HepG2 (cell line): ENCODE measurements around the gene ARHGAP5. TPM values are rescaled to one million over a fixed set of nuclear protein-coding genes. Genes with fewer than 3 reads are reported as not detected.

Experiments used
- CBX5 ChIP-seq: sonication (generic); formaldehyde crosslinking; IDR thresholded peaks from 2 replicates; pipeline ENCODE4 v1.4.0; 2020; ENCODE audit warnings: missing genetic modification reagents, borderline replicate concordance
- HMGA1 ChIP-seq: sonication (generic); formaldehyde crosslinking; conservative IDR thresholded peaks from 2 replicates; pipeline ENCODE4 v1.4.0; 2020; ENCODE audit warnings: missing genetic modification reagents
- MAFF ChIP-seq: IDR thresholded peaks from 2 replicates; pipeline ENCODE4 v1.6.1; 2011; ENCODE audit warnings: low read depth, low read length, improper control_type of control experiment
- MAZ ChIP-seq, 2 experiments: sonication (generic) in 1 of 2; formaldehyde crosslinking in 1 of 2; IDR thresholded peaks; 2 replicates each; pipeline versions ENCODE4 v1.5.0 to v1.6.1; 2012 to 2020; ENCODE audit warnings: low read depth in 2 of 2, mild to moderate bottlenecking in 2 of 2, borderline replicate concordance in 1 of 2, improper control_type of control experiment in 1 of 2, low read length in 1 of 2, missing genetic modification reagents in 1 of 2, moderate library complexity in 1 of 2
- RCOR2 ChIP-seq: IDR thresholded peaks from 2 replicates; pipeline ENCODE4 v1.6.1; 2016; ENCODE audit warnings: missing biosample characterization, missing genetic modification reagents
- SMC3 ChIP-seq: IDR thresholded peaks from 2 replicates; pipeline ENCODE4 v1.6.1; 2011; ENCODE audit warnings: low read length, improper control_type of control experiment
- SP4 ChIP-seq: sonication (generic); formaldehyde crosslinking; IDR thresholded peaks from 2 replicates; pipeline ENCODE4 v1.8.1; 2023; ENCODE audit warnings: mild to moderate bottlenecking, missing genetic modification reagents
- ZBTB7A ChIP-seq: sonication (generic); formaldehyde crosslinking; IDR thresholded peaks from 2 replicates; pipeline ENCODE4 v1.8.0; 2022; ENCODE audit warnings: mild to moderate bottlenecking, missing genetic modification reagents
- ZNF263 ChIP-seq: sonication (generic); formaldehyde crosslinking; IDR thresholded peaks from 2 replicates; pipeline ENCODE4 v1.4.0; 2020; ENCODE audit warnings: missing genetic modification reagents
- ZNF451 ChIP-seq: sonication (generic); formaldehyde crosslinking; IDR thresholded peaks from 2 replicates; pipeline ENCODE4 v1.5.0; 2020; ENCODE audit warnings: mild to moderate bottlenecking, missing genetic modification reagents
- ZNF460 ChIP-seq: sonication (generic); formaldehyde crosslinking; IDR thresholded peaks from 2 replicates; pipeline ENCODE4 v1.5.1; 2020; ENCODE audit warnings: missing genetic modification reagents, mild to moderate bottlenecking, borderline replicate concordance
- ZNF614 ChIP-seq: IDR thresholded peaks from 2 replicates; pipeline ENCODE4 v1.6.1; 2018; ENCODE audit warnings: missing biosample characterization, missing genetic modification reagents, inconsistent platforms, borderline replicate concordance
- ZSCAN5A ChIP-seq: sonication (generic); formaldehyde crosslinking; IDR thresholded peaks from 2 replicates; pipeline ENCODE4 v1.8.0; 2022; ENCODE audit warnings: mild to moderate bottlenecking, missing genetic modification reagents, borderline replicate concordance
- polyA plus RNA-seq, 8 experiments: library from polyadenylated mRNA; depleted of rRNA in 3 of 8; stranded (reverse) in 7 of 8; unstranded in 1 of 8; fragments of >200 nt; fragmentation: Illumina TruSeq in 4 of 8; extraction: Trizol in 4 of 8; gene quantifications; 2 replicates each; pipeline versions ENCODE4 v1.2.1 to v1.2.3, GENCODE V29; 2011 to 2016; ENCODE audit warnings: low read depth in 4 of 8, missing spikeins in 1 of 8, mixed read lengths in 1 of 8; ENCODE audit not compliant: insufficient read depth in 1 of 8
- total RNA-seq, 5 experiments: library from RNA; depleted of rRNA; stranded (reverse); fragments of >200 nt; fragmentation: Illumina TruSeq; extraction: Trizol; gene quantifications; 2 replicates each; pipeline ENCODE4 v1.2.3, GENCODE V29; 2016; ENCODE audit warnings: low read depth in 1 of 5
- TF ChIP-seq, protein P1 (sequence below): sonication (generic); formaldehyde crosslinking; IDR thresholded peaks from 2 replicates; pipeline ENCODE4 v1.9.0; 2021; ENCODE audit warnings: missing genetic modification reagents, borderline replicate concordance
- TF ChIP-seq, protein P2 (sequence below): sonication (generic); formaldehyde crosslinking; IDR thresholded peaks from 2 replicates; pipeline ENCODE4 v1.5.1; 2020; ENCODE audit warnings: mild to moderate bottlenecking, missing genetic modification reagents, borderline replicate concordance

The ARHGAP5 gene
- total and polyA plus RNA-seq, 2 of the 13 experiments (the other 11 are each of a cell fraction or from before 2014, with no cell fraction given), result 33.7 to 144 TPM

DNA sequence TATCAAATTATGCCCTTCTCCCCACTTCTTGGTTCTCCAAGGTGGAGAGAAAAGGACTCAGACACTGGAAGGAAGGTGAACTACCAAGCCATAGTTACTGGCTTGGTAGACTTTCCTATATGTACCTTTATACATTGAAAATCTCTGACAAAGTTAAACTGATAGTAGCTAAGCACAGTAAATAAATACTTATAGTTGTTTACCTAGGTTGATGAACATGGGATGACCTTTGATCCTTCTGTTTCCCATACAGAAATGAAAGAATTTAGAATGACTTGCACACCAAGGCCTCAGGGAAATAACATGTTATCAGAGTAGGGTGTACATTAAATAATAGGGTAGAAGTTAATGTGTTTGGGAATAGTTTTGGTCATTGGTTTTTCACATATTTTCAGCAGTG lies 6.7 kb downstream of the ARHGAP5 start (continued):
- TF ChIP-seq ZSCAN5A, result no peak
- TF ChIP-seq SMC3, result no peak
- 0 out of 2 replicates have a peak, but pooled peaks have one; percentile 35 for TF ChIP-seq RCOR2
- TF ChIP-seq MAFF, result no peak
- TF ChIP-seq, protein P1, sequence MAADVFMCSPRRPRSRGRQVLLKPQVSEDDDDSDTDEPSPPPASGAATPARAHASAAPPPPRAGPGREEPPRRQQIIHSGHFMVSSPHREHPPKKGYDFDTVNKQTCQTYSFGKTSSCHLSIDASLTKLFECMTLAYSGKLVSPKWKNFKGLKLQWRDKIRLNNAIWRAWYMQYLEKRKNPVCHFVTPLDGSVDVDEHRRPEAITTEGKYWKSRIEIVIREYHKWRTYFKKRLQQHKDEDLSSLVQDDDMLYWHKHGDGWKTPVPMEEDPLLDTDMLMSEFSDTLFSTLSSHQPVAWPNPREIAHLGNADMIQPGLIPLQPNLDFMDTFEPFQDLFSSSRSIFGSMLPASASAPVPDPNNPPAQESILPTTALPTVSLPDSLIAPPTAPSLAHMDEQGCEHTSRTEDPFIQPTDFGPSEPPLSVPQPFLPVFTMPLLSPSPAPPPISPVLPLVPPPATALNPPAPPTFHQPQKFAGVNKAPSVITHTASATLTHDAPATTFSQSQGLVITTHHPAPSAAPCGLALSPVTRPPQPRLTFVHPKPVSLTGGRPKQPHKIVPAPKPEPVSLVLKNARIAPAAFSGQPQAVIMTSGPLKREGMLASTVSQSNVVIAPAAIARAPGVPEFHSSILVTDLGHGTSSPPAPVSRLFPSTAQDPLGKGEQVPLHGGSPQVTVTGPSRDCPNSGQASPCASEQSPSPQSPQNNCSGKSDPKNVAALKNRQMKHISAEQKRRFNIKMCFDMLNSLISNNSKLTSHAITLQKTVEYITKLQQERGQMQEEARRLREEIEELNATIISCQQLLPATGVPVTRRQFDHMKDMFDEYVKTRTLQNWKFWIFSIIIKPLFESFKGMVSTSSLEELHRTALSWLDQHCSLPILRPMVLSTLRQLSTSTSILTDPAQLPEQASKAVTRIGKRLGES (CRISPR knock-in tag), result no peak
- TF ChIP-seq ZNF451 (CRISPR knock-in tag), result no peak
- TF ChIP-seq HMGA1 (CRISPR knock-in tag), result no peak
- TF ChIP-seq ZNF263 (CRISPR knock-in tag), result no peak
- no peak for TF ChIP-seq MAZ (IDR thresholded peaks at IDR 0.05; ENCODE audit: borderline replicate concordance, low read depth, low read length)
- TF ChIP-seq MAZ (CRISPR knock-in tag; IDR thresholded peaks at IDR 0.05; ENCODE audit: low read depth), result no peak
- TF ChIP-seq ZBTB7A (CRISPR knock-in tag), result no peak
- TF ChIP-seq ZNF614 (CRISPR knock-in tag), result no peak; the same call in 1 of the 2 replicates
- TF ChIP-seq ZNF460 (CRISPR knock-in tag), result no peak
- TF ChIP-seq CBX5 (CRISPR knock-in tag), result no peak
- TF ChIP-seq, protein P2, sequence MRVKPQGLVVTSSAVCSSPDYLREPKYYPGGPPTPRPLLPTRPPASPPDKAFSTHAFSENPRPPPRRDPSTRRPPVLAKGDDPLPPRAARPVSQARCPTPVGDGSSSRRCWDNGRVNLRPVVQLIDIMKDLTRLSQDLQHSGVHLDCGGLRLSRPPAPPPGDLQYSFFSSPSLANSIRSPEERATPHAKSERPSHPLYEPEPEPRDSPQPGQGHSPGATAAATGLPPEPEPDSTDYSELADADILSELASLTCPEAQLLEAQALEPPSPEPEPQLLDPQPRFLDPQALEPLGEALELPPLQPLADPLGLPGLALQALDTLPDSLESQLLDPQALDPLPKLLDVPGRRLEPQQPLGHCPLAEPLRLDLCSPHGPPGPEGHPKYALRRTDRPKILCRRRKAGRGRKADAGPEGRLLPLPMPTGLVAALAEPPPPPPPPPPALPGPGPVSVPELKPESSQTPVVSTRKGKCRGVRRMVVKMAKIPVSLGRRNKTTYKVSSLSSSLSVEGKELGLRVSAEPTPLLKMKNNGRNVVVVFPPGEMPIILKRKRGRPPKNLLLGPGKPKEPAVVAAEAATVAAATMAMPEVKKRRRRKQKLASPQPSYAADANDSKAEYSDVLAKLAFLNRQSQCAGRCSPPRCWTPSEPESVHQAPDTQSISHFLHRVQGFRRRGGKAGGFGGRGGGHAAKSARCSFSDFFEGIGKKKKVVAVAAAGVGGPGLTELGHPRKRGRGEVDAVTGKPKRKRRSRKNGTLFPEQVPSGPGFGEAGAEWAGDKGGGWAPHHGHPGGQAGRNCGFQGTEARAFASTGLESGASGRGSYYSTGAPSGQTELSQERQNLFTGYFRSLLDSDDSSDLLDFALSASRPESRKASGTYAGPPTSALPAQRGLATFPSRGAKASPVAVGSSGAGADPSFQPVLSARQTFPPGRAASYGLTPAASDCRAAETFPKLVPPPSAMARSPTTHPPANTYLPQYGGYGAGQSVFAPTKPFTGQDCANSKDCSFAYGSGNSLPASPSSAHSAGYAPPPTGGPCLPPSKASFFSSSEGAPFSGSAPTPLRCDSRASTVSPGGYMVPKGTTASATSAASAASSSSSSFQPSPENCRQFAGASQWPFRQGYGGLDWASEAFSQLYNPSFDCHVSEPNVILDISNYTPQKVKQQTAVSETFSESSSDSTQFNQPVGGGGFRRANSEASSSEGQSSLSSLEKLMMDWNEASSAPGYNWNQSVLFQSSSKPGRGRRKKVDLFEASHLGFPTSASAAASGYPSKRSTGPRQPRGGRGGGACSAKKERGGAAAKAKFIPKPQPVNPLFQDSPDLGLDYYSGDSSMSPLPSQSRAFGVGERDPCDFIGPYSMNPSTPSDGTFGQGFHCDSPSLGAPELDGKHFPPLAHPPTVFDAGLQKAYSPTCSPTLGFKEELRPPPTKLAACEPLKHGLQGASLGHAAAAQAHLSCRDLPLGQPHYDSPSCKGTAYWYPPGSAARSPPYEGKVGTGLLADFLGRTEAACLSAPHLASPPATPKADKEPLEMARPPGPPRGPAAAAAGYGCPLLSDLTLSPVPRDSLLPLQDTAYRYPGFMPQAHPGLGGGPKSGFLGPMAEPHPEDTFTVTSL (CRISPR knock-in tag), result peak; percentile 87; the same call in 1 of the 2 replicates
- TF ChIP-seq SP4 (CRISPR knock-in tag), result no peak
